Measurements from ENCODE around the gene MAJIN.

Gene MAJIN

DNA sequence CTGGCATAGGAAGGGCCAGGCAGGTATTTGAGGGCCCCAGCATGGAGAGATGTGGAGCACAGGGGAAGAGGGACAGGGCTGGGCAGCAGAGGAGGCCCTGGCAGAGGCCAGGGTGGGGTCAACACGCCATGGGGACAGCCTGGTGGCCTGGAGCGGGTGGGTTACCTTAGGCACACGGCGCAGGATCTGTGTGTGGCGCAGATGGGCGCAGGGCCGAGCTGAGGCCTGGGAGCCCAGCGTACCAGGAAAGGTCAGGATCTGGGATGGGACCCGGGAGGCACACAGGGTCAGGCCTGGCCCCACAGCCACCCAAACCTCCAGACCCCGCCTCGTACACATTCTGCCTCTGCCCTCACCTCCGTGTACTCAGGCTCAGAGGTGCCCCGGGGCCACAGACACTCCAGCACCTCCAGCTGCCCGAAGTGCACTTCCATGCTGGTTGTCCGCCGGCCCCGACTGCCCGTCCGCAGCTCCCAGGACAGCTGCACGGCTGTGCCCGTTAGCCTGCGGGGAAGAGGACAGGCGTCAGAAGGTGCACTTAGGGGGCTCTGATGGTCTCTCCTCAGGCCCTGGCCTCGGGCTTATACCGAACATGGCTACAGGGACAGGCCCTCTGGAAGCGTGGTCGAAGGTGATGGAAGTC is 61.3 kb downstream of the MAJIN start:
- DNase-seq = no peak

DNA sequence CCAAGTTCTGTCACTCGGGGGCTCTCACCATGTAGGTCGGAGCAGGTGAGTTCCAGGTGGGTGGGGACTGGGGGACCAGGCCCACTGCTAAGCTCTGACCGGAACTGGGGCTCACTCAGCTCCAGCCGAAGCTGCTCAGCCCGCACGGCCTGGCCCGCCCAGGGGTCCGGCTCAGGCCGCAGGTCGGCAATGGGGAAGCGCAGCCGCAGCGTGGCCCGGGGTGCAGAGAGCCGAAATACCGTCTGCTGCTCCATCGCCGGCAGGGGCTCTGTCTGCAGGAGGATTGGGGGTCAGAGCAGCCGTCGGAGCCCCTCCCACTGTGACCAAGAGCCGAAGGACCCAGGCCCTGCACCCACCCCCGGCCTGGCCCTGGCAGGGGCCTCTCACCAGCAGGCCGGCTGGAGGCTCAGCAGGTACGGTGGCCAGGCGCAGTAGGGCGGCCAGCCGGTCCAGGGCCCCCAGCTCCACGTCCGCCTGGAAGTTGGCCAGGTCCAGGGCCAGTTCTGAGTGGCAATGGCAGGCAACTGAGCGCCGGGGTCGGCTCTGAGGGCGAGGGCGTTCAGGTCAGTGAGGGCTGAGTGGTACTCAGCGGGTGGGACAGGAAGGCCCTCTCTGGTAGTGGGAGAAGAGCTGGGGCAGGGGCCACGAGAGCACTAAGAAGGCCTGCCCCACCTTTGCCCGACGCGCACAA is 62.1 kb downstream of the MAJIN start:
- DNase-seq = no peak

DNA sequence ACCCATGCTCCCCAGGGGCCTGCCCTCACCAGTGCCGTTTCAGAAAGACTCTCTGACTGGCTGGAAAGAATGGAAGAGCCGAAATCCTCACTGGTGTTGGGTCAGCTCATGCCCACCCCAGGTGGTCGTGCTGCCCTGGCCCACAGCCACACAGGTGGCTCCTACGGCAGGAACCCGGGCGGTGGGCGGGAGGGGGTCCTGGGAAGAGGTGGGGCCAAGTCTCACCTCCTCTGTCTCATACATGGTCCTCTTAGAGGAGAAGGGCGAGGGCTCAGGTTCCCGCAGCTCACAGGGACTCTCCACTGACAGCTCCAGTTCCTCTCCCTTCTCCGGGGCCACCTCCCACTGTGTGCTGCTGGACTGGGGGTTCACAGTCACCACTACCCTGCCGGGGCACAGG is 63.1 kb downstream of the MAJIN start:
- DNase-seq = no peak

DNA sequence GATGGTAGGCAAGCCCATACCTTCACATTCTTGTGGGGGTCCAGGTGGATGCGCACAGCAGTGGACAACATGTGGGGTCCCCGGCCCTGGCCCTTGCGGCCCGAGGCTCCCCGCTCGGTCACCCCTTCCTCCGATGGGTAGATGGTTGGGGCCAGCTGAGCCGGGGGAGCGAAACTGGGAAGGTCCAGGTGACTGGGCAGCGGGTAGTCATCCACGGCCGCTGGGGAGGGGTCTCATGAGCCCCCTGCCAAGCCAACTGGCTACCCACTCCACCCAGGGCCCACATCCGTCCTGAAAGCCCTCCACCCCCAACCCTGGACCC is 65.6 kb downstream of the MAJIN start:
- DNase-seq = no peak

DNA sequence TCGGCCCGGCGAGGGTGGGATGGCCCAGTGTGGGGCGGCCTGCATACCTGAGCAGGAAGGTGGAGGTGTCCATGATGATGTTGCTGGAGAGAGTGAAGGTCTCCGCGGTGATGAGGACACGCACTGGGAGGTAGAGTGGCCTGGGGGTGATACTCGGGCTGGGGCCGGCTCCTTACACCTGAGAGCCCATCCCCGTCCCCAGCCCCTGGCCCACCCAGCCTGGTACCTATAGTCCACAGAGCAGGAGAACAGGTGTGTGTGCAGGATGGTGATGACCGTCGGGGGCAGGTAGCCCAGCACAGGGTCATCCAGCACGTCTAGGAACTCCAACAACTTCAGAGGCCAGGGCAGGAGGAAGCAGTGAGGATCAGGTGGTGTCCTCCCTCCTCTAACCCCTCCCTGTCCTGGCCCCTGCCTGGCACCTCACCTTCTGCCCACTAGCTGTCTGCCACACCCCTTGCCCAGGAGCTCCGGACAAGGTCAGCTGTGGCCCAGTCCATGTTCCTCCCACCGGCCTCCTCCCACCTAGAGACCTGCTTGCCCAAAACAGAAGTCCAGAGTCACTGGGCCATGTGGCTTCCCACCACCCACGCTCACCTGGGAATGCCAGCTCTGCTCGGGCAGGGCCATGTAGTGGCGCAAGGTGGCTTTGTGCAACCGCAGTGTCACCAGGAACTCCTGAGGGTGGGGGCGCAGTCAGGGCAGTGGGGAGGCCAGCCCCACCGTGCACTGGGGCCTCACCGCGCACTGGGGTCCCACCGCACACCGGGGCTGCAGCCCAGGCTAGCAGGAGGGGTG is 66.2 kb downstream of the MAJIN start:
- no peak for DNase-seq

DNA sequence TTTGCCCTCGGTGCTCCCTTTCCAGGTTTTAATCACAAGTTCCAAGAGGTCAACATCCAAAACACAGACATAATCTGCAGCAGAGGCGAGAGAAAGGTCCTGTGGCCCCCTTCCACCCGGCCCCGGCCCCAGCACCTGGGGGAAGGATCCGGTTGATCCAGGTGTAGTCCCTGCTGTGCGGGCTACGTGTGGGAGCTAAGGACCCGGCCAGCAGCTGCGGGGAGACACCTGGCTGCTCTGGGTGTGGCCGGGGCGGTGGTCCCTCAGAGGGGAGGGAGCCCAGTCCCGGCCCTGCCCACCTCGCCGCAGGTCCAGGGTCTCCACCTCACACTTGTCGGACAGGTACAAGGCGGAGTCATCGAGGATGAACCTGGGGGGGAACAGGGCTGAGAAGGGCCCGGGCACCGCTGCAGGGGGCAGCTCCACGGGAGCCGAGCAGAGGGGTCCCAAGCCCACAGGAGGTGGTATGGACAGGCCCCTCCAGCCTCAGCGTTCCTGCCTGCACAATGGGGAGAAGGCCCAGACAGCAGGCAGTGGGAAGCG is 68.5 kb downstream of the MAJIN start:
- DNase-seq = no peak

DNA sequence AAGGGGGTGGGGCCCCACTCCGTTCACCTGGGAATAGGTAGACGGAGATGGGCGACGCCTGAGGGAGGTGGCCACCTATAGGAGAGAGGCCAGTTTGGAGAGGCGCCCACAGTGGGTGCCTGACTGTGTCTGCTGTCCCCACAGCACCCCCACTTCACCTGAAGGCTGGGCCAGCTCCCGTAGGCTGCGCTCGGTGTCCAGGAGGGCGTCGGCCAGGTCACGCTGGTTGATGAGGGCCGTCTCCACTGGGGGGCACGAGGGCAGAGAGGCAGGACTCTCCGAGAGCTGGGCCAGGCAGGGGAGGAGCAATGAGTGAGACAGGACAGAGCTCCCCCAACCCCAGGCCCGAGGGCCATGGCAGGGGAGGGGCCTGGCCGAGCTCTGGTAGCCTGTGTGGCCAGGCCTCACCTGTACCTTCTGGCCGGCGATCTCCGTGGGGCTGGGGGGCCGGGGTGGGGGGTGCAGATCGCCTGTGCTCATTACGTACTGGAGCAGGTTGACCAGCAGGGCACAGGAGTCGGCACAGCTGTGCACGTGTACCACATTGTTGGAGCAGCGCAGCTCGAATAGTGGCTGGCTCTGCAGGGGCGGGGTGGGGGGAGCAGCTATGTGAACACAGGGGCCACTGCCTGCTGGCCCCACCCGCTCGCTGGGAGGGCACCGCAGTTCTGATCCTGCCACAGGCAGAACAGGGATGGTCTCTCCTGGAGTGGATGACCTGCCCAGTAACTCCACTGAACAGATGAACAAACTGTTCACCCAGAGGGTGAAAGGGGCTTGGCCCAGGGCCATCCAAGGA is 69.6 kb downstream of the MAJIN start:
- DNase-seq = no peak

DNA sequence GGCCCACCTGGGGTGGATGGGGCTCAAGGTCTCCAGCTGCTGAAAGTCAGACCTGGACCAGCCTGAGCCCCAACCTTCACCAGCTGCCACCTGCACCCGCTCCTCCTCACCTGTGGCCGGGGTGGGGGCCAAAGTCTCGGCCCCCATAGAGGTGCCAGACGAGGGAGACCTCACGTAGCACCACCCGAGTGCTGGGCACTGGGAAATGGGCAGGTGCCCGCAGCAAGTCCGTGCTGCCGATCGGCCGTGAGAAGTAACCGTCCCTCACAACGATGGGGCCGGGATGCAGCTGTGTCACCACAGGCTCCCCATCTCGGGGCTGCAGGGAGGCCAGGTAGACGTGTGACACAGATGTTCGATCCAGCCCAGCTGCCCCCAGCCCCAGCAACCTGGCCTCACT is 71.1 kb downstream of the MAJIN start:
- no peak for DNase-seq

DNA sequence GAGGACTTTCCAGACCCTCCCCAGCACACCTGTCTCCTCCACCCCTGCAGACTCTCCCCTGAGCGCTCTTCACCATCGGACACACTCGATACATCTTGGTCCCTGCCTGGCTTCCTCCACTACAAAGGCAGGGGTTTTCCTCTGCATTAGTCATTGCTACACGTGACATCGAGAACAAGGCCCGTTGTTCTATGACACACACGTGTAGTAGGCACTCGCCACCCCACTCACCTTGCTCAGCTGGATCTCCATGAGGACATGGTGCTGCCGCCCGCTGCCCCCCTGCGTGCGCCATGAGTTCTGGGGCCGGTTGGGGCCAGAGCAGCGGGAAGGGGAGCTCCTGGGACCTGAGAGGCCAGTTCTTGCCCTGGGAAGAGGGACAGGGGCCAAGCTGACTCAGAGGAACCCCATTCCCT is 71.6 kb downstream of the MAJIN start:
- no peak for DNase-seq

DNA sequence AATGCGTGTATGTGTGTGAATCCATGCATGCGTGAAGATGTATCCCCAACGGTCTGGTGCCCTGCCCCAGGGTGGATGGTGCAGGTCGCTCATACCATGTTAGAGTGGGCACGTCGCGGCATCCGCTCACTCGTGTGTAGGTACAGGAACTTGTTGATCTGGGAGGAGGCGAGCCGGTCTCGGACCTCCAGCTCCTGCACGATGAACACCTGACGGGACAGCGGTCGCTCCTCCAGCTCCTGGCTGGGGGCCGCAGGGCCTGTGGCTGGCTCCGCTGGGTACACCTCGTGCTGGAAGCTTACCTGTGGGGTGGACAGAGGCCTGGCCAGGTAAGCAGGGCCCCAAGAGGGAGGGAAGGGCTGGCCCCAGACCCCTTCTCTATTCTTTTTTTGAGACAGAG is 73.4 kb downstream of the MAJIN start:
- DNase-seq = no peak

DNA sequence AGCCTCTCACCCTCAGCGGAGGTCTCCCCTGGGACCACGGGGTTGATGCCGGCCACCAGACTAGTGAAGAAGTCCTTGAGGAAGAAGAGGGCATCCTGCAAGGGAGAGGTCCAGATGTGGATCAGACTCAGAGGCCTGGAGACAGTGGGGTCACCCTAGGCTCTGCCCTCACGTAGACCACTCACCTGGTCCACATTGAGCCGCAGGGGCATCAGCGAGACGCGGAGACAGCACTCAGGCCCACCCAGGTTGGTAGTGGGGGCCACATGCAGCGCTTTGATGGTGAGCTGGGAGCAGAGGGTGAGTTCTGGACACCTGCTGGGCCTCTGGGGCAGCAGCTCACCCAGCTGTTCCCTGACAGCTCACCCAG is 73.8 kb downstream of the MAJIN start:
- DNase-seq = no peak

DNA sequence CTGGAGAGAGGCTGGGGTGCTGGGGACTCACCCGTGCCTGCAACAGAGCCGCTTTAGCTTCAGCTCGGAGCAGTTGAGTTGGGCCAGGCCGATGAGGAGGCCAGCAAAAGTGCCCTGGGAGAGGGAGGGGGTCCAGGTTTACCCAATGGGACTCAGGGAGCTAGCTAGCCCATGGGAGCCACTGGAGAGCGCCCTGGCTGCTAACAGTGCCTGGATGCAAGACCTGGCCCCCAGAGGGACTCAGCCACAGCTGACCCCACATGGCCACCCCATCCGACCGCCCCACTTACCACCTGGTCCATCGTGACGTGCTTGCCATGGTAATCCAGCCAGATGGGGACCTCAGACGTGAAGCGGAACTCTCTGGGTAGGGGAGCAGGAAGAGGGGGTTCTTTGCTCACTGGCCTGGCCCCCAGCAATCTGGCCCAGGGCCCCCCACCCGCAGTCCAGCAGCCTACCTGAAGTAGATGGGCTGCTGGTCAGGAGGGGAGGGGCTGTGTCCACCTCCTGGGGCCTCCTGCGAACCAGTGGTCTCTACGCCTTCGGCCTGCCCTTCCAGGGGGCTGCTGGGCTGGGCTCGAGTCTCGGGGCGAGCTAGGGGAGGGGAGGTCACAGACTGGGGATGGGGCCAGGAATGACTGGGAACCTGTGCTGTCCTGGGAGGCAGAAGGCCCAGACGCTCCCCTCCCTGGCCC is 74.4 kb downstream of the MAJIN start:
- no peak for DNase-seq

DNA sequence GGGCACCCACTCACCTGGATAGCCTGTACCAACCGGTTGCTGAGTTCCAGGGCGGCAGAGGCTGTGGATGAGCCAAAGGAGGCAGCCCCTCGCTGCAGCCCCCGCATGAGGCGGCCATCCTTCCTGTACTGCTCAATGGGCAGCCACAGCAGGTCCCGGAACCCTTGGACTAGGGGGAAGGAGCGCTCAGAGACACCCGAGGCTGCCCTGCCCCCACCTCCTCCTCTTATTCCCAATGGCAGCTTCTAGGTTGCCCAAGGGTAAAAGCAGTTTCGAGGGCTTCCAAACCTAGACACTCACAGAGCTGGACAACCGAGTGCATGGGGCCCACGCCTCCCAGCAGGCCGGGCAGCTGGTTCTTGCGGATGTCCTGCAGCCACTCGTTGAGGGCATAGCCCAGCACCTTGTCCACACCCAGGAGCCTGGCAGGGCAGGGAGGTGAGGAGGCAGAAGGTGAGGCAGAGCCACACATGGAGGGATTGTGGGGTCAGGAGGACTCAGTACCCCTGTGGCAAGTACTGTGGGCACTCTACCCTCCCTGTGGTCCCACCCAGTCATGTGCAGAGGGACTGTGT is 75.4 kb downstream of the MAJIN start:
- DNase-seq = no peak

DNA sequence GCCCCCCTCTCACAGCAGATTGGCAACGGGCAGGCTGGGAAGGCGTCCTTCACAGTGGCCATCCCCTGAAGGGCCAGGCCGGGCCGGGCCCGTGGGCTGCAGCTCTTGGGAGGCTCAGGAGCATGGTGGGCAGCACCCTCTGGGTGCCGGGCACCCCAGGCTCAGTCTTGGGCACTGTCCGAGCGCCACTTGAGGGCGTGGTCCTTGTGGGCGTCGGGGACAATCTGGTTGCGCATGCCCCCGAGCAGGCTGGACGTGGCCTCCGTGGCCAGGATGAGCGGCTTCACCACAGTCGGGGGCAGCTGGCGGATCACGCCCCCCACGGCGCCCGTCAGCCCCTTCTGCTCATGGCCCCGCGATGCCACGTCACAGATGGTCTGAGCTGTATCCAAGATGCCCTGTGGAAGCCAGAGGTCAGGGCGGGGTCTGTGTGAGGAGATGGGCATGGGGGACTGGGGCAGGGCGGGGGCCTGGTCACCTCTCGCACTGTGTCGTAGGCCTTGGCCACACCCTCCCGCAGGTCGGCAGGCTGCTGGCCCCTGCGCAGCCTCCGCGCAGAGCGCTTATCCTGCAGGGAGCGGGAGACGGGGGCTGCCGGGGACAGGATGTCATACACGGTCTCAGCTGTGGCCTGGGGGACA is 77.0 kb downstream of the MAJIN start:
- no peak for DNase-seq

DNA sequence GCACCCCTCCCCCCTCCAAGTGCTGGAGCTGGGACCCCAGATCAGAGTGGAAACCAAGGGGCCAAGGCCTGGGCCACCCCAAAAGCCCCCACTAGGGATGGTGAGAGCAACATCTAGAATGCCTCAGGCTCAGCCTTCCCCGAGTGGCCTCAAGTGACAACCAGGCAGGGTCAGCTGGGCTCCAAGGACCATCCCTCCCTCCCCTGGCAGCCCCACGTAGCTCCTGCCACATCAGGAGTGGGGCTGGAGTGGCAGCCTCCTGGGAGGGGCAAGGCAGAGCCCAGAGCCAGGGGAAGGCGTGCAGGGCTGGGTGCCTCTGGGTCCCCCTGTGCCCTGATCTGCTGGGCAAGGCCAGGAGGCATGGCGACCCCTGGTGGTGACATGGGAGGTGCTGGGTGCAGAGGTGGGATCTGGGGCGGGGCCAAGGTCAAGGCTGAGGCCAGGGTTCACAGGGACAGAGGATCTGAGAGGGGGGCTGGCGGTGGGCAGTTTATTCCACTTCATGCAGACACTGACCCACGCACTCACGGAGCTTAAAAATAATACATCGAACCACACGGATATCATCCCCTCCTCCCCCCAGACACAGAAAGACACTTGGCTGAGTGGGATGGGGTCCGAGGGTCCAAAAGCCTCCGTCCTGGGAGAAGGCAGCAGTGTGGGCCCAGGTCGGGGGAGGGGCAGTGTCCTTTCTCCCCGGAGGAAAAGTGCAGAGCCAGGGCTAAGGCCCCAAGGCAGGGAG is 77.7 kb downstream of the MAJIN start:
- peak; percentile 36 to 93 for DNase-seq

DNA sequence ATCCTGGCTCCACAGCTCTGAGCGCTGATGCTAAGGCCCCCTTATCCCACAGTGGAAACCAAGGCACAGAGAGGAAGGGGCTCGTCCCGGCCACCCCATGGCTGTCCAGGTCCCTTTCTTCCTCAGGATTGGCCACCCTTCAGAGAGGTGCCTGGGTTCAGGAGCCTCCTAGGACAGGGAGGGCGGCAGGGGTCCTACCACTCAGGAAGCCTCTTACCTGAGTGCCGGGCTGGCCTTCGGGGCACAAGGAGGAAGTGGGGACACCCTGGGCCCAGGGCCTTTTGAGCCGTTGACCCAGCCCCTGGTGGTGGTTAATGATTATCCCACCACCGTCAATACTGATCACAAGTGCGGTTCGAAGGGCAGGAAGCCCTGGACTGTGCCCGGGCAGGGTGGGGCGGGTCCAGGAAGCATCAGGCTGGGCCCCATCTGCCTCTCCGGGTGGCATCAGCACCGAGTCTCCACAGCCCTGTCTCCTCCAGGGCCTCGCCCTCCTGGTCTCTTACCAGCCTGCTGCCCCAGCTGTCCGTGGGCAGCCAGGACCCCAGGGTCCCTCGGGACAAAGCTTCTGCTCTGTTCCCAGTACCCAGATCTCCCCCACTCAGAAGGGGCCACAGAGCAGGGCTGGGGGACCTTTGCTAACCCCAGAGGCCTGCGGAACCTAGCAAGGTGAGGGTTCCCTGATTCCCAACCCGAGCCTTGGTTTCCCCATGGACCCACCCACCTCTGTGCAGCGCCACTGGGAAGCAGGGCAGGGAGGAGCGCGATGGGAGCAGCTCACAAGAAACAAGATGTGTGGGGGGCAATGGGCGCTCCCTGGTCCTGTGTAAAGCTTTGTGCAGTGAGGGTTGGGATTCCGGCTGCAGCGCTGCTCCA is 78.5 kb downstream of the MAJIN start:
- DNase-seq = peak in 1 of 2 experiments; percentile 68

DNA sequence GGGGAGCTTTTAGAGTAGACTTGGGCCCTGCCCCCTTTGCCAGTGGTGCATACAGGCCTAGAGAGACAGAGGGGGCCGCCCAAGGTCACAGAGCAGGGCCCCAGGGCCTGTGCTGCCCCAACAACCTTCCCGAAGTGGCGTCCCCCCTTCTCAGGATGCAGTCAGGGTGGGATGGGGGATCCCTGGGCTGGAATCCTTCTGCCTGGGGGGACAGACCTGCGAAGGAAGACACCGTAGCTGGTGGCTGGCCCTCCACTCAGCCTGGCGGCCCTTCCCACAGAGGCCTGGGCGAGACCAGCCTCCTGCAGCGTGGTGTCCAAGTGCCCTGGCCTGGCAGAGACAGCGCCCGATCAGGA is 79.1 kb downstream of the MAJIN start:
- no peak for DNase-seq

DNA sequence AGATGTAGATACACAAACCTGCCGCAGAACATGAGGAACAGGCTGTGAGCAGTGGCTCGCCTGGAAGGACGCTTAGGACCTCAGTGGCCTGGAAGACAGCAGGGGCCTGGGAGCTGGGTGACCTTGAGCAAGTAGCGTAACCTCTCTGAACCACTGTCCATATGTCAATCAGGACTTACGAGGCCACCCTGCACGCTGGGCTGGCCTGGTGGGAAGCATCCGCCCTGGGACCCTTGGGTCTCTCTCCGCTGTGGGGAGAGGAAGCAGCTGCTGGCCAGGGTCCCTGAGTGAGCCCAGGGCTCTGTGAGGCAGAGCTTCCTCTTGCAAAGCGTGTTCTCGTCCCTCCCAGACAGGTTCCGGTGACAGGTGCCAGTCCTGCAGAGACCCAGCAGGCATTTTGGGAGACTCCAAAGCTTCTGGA is 79.5 kb downstream of the MAJIN start:
- DNase-seq = no peak

DNA sequence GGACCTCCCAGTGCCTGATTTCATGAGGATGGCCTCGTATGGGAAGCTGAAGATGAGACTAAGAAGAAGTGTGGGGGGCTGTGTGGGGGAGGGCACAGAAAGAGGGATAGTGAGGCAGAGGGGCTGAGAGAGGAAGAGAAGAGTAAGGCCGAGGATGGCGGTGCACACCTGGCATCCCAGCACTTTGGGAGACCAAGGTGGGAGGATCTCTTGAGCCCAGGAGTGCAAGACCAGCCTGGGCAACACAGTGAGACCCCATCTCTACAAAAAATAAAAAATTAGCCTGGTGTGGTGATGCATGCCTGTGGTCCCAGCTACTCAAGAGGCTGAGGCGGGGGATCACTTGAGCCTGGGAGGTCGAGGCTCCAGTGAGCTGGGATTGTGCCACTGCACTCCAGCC is 80.0 kb downstream of the MAJIN start:
- DNase-seq = no peak

Data from NCI-H526 (cell line).